C1 segment of cervical spinal cord (tissue), 14 donors: ENCODE data around the gene ADAM19.

ENCODE experiments used
- DNase-seq, 14 donors: peaks; one replicate each; lab custom pipeline; 2025; lab: John Stamatoyannopoulos, UW

The ADAM19 gene, protein sequence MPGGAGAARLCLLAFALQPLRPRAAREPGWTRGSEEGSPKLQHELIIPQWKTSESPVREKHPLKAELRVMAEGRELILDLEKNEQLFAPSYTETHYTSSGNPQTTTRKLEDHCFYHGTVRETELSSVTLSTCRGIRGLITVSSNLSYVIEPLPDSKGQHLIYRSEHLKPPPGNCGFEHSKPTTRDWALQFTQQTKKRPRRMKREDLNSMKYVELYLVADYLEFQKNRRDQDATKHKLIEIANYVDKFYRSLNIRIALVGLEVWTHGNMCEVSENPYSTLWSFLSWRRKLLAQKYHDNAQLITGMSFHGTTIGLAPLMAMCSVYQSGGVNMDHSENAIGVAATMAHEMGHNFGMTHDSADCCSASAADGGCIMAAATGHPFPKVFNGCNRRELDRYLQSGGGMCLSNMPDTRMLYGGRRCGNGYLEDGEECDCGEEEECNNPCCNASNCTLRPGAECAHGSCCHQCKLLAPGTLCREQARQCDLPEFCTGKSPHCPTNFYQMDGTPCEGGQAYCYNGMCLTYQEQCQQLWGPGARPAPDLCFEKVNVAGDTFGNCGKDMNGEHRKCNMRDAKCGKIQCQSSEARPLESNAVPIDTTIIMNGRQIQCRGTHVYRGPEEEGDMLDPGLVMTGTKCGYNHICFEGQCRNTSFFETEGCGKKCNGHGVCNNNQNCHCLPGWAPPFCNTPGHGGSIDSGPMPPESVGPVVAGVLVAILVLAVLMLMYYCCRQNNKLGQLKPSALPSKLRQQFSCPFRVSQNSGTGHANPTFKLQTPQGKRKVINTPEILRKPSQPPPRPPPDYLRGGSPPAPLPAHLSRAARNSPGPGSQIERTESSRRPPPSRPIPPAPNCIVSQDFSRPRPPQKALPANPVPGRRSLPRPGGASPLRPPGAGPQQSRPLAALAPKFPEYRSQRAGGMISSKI

GRCh38 chr5:157575381-157576020 is at the start of gene ADAM19:
Gene ADAM19 (minus strand): TSS chr5:157575775. CDS start chr5:157575696, 79 bp downstream.
- peak in 5 of 14 donors; percentile 41 to 71 (median 52) for DNase-seq

- no peak for DNase-seq
Observed at GRCh38 chr5:157624144-157624543, 48.6 kb upstream of the ADAM19 start.

- DNase-seq = no peak
Observed at GRCh38 chr5:157620776-157621175, 45.2 kb upstream of the ADAM19 start.

GRCh38 chr5:157618191-157618765 is 42.7 kb upstream of the ADAM19 start:
- no peak for DNase-seq

DNA sequence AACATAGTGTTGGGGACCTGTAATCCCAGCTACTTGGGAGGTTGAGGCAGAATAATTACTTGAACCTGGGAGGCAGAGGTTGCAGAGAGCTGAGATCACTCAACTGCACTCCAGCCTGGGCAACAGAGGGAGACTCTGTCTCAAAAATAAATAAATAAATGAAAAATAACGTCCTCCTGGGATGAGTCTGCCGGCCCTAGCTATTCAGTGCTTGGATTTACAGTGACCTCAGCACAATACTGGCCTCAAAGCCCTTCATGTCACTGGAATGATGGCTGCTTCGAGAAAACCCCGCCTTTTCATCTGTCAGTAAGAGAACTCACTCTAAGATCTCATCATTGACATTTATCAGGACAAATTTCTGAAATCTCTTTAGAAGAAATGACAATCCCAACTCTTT is 41.2 kb upstream of the ADAM19 start:
- DNase-seq = no peak

GRCh38 chr5:157613385-157614245 is 38.0 kb upstream of the ADAM19 start:
- no peak for DNase-seq

- DNase-seq = no peak
Observed at GRCh38 chr5:157612581-157612980, 37.0 kb upstream of the ADAM19 start.

GRCh38 chr5:157611571-157612476 is 36.2 kb upstream of the ADAM19 start:
- DNase-seq = no peak

DNA sequence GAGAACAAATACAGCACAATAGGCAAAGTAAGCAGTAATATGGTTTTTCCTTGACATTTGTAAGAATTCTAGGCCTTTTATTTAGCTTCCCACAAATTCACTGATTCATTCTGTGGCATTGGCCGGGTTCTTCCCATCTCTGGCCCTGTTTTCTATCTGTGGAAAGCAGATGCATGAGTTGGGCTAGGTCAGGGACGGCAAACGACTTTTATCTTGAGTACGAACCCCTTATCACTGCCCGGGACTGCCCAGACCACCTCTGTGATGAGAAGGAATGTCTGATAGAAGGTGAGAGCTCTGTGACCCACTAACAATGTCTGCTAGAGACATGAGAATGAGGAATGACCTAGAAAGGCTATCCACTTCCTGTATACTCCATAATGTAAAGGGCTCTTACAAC is 35.4 kb upstream of the ADAM19 start:
- DNase-seq = no peak

GRCh38 chr5:157608972-157609565 is 33.5 kb upstream of the ADAM19 start:
- DNase-seq = no peak

- DNase-seq = no peak
Observed at GRCh38 chr5:157607371-157608161, 32.0 kb upstream of the ADAM19 start.

DNA sequence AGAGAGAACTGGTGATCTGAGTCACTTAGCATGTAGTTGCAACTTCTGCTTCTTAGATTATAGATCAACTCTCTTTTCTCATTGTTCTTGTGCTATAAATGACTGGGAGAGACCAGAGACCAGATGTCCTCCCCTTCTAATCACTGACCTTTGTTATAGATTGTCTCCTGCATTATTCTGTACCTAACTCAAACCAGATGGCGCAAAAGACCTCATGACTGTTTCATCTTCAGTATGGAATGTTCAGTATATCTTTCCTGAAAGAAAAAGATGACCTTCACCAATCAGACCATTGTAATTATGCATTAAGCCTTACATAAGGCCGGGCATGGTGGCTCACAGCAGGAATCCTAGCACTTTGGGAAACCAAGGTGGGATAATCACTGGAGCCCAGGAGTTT is 30.5 kb upstream of the ADAM19 start:
- no peak for DNase-seq

- DNase-seq = no peak
Observed at GRCh38 chr5:157603333-157604190, 28.0 kb upstream of the ADAM19 start.

DNA sequence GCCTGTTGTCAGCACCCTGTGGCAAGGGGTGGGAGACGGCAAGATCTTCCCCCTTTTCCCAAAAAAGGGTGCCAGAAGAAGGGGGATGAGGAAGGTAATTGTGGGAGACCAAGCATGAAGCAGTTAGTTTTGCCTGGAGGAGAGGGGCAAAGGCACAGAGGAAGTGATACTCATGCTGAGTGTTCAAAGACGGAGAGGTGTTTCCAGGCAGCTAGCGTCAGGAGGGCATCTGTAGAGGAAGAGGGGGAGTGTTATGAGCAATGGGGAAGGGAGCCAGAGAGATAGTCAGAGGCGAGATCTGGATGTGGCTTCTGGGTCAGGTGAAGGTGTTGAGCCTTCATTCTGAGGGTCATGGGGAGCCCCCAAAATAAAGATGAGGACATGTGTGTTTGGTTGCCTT is 26.9 kb upstream of the ADAM19 start:
- no peak for DNase-seq

DNA sequence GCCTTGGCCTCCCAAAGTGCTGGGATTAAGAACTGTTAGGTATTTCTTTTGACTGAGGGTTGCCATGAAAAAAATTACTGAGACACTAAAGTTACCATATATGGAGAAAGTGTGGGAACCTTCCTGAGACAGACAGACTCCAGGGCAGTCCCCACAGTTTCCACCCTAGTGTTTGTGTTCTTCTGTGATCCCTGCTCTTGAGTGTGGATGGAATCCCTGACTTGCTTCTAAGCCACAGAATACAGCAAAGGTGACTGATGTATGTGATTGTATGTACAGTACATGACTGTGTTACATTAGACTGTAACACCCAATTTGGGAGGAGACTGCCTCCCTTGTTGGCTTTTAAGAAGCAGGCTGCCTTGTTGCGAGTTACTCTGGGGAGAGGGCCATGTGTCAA is 24.7 kb upstream of the ADAM19 start:
- no peak for DNase-seq

DNA sequence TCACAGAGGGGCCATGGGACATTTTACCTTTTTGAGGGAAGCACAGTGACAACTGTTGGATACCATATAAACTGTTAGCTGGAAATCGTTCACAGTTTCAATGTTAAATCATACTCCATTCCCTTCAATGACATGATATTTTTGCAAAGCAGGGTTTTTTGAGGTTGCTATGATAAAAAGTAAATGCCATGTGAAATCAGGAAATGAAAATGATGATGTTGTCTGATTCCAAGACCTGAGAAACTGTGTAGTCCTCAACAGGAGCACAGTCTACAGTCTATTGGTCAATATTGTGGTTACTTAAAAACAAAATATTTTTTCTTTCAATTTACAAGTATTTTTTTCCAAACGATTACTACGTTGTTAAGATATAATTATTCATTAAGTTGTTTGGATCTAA is 24.0 kb upstream of the ADAM19 start:
- DNase-seq = no peak

- no peak for DNase-seq
Observed at GRCh38 chr5:157598350-157598936, 22.9 kb upstream of the ADAM19 start.
